HG02571 (cell line): ENCODE results near the gene ARID1B.

Experiments used
- ATAC-seq: cut with Tn5 transposase; IDR thresholded peaks from one replicate; pipeline ENCODE4 v1.9.1; 2021; ENCODE audit warnings: mild to moderate bottlenecking, moderate library complexity; ENCODE audit not compliant: unreplicated experiment

Gene ARID1B

DNA sequence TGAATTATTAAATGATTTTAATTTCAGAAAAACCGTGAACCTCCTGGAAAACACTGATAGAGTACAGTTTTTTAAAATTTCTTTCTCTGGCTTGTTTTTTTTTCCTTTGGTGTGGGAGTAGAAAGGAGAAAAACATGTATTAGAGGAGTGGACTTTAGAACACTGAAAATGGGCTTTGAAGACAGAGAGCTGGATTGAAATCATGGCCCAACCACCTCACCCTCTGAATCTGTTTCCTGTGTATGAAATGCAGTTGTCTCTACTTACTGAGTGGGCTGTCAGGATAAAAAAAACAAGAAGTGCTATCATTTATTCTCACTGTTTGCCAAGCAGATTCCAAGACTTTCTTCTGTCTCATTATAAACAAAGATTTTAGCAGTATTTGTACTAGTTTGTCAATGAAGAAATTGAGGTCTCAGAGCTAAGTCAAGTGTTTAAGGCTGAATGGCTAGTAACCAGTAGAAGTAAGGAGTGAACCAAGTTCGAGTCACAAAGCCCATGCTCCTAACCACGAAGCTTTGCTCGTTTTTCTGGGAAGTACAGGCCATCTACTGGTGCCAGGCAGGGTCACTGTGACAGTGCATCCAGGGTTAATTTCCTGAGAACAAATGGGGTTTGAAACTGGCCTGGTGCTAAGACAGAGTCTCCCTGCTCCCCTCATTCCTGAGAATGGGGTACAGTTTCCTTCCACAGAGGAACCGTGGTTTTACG is 289.8 kb downstream of the ARID1B start:
- ATAC-seq, result no peak

DNA sequence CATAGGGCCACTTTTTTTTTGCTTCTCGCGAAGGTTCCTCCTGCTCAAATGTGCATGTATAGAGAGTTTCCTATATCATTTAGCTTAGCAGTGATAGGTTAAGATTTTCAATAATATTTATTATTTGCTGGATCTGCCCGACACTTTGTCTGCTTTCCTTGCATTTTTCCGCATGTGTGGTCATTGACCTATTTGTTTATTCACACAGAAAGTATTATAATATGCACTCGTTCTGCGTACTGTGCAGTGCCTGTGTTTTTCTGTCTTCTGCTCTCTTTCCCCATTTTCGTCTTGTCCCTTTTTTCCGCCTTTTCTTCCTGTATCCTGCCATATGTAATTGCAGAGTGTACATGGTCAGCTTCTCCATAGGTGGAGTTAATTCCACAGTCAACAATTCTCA is 290.3 kb downstream of the ARID1B start:
- ATAC-seq, result no peak

GRCh38 chr6:157068691-157069324 is 291.6 kb downstream of the ARID1B start:
- peak; percentile 95 for ATAC-seq

DNA sequence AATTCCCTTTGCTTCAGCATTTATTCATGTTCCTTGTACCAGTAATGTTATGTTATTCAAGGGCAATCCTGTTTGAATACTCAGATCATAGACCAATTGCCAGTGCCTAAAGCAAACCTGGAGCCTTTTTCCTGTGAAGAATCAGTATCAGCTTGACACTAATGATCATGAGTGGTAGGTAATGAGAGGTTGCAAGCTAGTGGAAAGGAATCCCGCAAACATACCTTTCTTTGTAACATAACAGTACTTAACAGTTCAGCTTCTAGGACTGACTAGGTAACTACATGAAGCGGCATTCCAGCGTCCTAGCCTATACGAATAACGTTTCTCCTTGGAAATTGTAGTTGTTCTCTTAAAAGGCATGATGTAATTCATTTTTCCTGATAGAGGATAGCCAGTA is 292.4 kb downstream of the ARID1B start:
- no peak for ATAC-seq

- no peak for ATAC-seq
Measured at GRCh38 chr6:157070403-157071107, 293.4 kb downstream of the ARID1B start.

DNA sequence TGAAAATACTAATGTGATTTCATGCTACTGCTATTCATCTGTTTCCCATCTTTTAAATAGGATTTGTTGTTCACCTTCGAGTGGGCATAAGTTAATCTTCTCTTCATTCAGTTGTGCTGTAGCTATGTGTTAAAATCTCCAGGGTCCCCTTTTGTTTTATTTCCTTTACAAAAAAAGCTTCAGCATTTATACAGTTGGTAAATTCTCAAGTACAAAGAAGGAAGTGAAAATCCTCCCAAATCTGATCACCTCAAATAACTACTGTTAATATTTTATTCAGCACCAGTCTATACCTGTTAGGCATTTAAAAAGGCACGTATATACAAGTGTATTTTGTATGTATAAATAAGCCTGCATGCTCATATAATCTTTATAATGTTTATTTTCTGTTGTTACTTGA is 294.9 kb downstream of the ARID1B start:
- ATAC-seq, result no peak

GRCh38 chr6:157073596-157073995 is 296.4 kb downstream of the ARID1B start:
- ATAC-seq, result no peak

GRCh38 chr6:157074969-157075368 is 297.8 kb downstream of the ARID1B start:
- ATAC-seq, result no peak

DNA sequence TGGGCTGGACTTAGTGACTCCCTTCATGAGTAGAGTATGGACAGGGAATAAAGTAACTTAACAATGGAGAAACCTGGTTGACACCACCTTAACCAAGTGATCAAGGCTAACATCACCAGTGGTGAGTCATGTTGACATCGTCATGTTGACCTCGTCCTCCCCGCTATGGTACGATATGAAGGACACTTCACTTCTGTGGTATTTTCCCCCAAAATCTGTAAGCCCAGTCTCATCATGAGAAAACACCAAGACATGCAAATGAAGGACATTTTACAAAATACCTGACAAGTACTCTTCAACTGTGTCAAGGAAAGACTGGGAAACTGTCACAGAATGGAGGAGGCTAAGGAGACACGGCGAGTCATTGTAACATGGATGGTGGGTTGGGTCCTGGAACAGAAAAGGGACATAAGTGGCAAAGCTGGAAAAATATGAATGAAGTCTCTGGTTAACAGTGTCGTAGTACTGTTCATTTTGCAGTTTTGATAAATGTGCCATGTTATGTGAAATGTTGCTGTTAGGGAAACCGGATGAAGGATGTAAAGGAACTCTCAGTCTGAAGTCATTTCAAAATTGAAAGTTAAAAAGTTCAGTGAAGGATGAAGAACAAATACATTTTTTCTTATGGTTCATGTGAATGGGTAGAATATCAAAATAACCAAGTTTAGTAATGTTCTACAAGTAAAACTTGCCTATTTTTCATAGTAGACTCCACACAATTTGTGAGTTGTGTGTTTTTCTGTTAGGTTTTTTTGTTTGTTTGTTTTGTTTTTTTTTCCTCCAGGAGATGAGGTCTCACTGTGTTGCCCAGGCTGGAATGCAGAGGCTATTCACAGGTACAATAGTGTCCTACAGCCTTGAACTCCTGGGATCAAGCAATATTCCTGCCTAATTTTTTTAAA is 298.6 kb downstream of the ARID1B start:
- ATAC-seq, result peak; percentile 79

- ATAC-seq, result no peak
Measured at GRCh38 chr6:157076451-157076822, 299.3 kb downstream of the ARID1B start.

GRCh38 chr6:157077251-157077650 is 300.1 kb downstream of the ARID1B start:
- no peak for ATAC-seq

- no peak for ATAC-seq
Measured at GRCh38 chr6:157078326-157078725, 301.1 kb downstream of the ARID1B start.

- no peak for ATAC-seq
Measured at GRCh38 chr6:157079277-157079676, 302.1 kb downstream of the ARID1B start.

DNA sequence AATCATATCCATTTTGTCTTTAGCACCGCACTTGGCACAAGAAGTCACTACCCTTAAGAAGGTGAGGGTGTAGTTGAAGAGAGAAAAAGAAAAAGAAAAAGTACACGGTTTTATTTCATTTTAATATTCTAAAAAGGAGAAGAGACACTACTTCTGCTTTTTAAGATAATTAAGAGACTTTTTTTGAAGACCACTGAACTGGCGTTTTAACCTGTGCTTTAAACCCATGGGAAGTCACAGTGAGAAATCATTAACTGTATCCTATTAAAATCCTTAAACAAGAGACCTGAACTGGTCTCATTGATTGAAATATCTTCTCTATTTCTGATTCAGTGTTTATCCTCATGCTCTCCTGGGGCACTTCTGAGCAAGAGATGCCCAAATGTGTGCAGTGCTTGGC is 302.6 kb downstream of the ARID1B start:
- ATAC-seq, result no peak

DNA sequence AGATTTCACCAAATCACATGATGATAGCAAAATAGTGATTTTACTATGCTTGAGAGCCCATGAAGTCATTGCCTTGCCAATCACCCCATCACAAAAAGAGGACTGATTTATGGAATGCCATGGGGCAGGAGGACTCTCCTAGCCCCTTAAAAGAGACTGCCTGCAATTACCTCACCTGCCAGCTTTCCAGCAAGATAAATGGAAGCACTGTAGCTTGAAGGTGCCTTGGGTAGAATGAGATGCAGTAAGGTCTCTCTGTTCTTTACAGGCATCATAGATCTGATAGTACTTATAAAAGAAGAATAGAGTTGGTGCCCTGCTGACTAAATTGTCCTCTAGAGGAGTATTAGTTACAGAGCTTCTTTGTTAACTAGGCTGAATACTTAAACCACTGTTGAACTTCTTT is 303.8 kb downstream of the ARID1B start:
- no peak for ATAC-seq

GRCh38 chr6:157083343-157083742 is 306.2 kb downstream of the ARID1B start:
- ATAC-seq, result no peak

- ATAC-seq, result no peak
Measured at GRCh38 chr6:157086632-157087031, 309.5 kb downstream of the ARID1B start.

DNA sequence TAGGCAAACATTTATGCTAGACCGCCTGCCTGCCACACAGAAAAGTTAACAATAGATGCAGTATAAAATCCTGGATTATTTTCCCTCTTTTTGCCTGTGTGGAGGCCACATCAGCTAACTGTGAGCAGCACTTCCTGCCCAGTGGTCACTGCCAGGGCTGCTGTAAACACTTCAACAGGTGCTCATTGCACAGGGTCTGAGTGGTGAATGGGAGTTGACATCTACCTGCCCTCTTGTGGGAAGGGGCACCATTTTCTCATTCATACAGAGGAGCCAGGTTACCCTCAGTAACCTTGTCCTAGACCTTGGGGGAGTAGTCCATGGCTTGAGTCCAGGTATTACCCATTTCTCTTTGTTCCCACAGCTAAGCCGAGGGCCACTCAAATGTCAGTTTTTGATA is 310.8 kb downstream of the ARID1B start:
- ATAC-seq, result no peak

GRCh38 chr6:157088841-157089240 is 311.7 kb downstream of the ARID1B start:
- no peak for ATAC-seq

GRCh38 chr6:157089258-157089657 is 312.1 kb downstream of the ARID1B start:
- ATAC-seq, result no peak

- no peak for ATAC-seq
Measured at GRCh38 chr6:157089851-157090250, 312.7 kb downstream of the ARID1B start.
